ENCODE data around the gene PARP4.
A peak's percentile ranks its signal among the peaks of the same experiment; 100 is the strongest.
"Not testable (repeated sequence)": the region's sequence is repeated elsewhere in the genome, so short reads cannot be mapped to it uniquely, and the experiment has no call there.

The PARP4 gene

GRCh38 chr13:24396821-24397220 lies 115.8 kb downstream of the PARP4 start:
- no peaks in the 10 kb centered on the region for H3K9me3 ChIP-seq (ENCODE audit: control insufficient read depth, insufficient read depth, low read depth, low read length)
- ChIA-PET CTCF (no interaction called here), POLR2A (no interaction called here)
- H3K4me3 ChIP-seq (ENCODE audit: low read depth, low read length) = no peak overlapping the region
- H3K36me3 ChIP-seq (ENCODE audit: control insufficient read depth in 2 of 2, insufficient read depth in 1 of 2, low read length in 2 of 2) = no peaks in the 10 kb centered on the region
- H3K4me1 ChIP-seq (ENCODE audit: control insufficient read depth, insufficient read depth, low read length) = no peaks in the 10 kb centered on the region
- TF ChIP-seq ZNF571 (tag by site-specific recombination; IDR thresholded peaks at IDR 0.05) (no peak), ZNF560 (tag by site-specific recombination; IDR thresholded peaks at IDR 0.05; ENCODE audit: borderline replicate concordance) (no peak), SETDB1 (IDR thresholded peaks at IDR 0.05; ENCODE audit: insufficient read length, low read length) (peak; percentile 92)
- H3K27ac ChIP-seq (ENCODE audit: extremely low read depth, low read depth, low read length) = no peak overlapping the region

DNA sequence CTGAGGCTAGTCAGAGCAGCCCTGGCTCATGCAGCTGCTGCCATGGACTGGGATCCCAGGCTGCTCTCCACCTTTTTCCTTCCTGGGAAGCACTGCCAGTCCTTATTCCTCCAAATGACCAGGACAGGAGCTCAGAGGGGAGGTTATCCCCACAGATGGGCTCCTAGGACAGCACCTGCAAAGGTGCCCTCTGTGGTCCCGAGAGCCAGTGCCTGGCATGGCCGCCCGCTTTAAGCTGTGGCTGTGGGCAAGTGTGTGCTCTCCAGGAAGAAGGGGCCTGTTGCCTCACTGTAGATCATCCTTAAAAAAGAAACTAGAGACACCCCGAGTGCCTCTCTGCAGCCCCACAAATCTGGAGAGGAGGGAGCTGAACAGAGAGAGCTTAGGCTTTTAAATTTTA lies 119.6 kb downstream of the PARP4 start:
- Histone ChIP-seq H3K4me3 (ENCODE audit: low read depth, low read length) (no peak overlapping the region), H3K27ac (ENCODE audit: extremely low read depth, low read depth, low read length) (no peak overlapping the region), H3K36me3 (ENCODE audit: control insufficient read depth in 2 of 2, insufficient read depth in 1 of 2, low read length in 2 of 2) (no peaks in the 10 kb centered on the region), H3K4me1 (ENCODE audit: control insufficient read depth, insufficient read depth, low read length) (no peaks in the 10 kb centered on the region), H3K9me3 (ENCODE audit: control insufficient read depth, insufficient read depth, low read depth, low read length) (no peaks in the 10 kb centered on the region)
- TF ChIP-seq ZNF529 (tag by site-specific recombination; IDR thresholded peaks at IDR 0.05; ENCODE audit: insufficient replicate concordance) (no peak), ZNF280D (tag by site-specific recombination; IDR thresholded peaks at IDR 0.05) (no peak), ZFHX2 (tag by site-specific recombination; conservative IDR thresholded peaks at IDR 0.05) (no peak), KLF16 (tag by site-specific recombination; IDR thresholded peaks at IDR 0.05) (no peak), SP2 (tag by site-specific recombination; IDR thresholded peaks at IDR 0.05) (no peak), ZNF677 (tag by site-specific recombination; IDR thresholded peaks at IDR 0.05) (no peak), ZNF10 (tag by site-specific recombination; IDR thresholded peaks at IDR 0.05) (no peak), ZNF416 (tag by site-specific recombination; IDR thresholded peaks at IDR 0.05) (no peak), ZNF184 (tag by site-specific recombination; IDR thresholded peaks at IDR 0.05) (no peak), ZNF23 (tag by site-specific recombination; IDR thresholded peaks at IDR 0.05; ENCODE audit: borderline replicate concordance) (no peak), ZNF157 (tag by site-specific recombination; IDR thresholded peaks at IDR 0.05) (no peak), ZNF223 (tag by site-specific recombination; IDR thresholded peaks at IDR 0.05) (no peak), ZNF37A (tag by site-specific recombination; IDR thresholded peaks at IDR 0.05) (no peak)
- TF ChIP-seq, protein P1, sequence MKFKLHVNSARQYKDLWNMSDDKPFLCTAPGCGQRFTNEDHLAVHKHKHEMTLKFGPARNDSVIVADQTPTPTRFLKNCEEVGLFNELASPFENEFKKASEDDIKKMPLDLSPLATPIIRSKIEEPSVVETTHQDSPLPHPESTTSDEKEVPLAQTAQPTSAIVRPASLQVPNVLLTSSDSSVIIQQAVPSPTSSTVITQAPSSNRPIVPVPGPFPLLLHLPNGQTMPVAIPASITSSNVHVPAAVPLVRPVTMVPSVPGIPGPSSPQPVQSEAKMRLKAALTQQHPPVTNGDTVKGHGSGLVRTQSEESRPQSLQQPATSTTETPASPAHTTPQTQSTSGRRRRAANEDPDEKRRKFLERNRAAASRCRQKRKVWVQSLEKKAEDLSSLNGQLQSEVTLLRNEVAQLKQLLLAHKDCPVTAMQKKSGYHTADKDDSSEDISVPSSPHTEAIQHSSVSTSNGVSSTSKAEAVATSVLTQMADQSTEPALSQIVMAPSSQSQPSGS (tag by site-specific recombination; IDR thresholded peaks at IDR 0.05; ENCODE audit: low read depth) = no peak
- ChIA-PET POLR2A (no interaction called here), CTCF (no interaction called here)

DNA sequence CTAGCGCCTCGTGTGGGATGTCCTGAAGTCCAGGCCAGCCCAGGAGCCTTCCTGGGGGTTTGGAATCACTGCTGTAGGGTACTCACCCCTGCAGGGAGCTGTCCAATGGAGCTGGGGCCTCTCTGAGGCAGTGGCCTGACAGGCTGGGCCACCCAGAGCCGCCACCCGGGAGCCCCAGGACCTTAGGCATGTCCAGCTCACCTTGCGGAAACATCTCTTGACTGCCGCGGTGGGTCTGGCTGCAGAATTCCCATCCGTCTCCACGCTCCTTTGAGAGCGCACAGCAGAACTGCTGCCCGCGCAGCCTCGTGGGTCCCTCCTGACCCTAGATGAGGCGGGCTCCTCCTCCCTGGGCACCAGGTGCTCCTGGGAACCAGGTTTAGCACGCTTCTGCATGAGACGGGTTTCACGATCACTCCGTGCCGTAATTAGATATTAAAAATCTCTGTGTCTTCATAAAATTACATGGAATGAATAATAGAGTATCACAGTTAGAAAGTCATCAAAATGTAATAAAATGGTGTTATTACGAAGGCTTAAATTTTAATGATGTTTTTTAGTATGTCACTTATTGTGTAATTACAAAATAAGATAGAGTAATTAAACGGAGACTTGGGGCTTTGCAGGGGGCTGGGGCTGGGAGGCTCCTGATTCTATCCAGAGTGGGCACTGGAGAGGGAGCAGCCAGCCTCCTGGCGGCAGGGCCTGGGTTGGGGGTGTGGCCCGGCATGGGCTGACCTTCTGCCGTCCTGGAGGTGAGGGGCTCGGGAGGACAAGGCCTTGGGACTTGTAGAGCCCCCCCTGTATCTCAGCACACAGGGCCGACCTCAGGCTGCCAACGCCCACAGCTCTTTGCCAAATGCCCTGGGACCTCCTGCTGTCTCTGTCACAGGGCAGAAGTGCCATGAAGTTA lies 120.6 kb downstream of the PARP4 start:
- POLR2A ChIA-PET; H3K36me3 ChIP-seq (ENCODE audit: control insufficient read depth in 2 of 2, insufficient read depth in 1 of 2, low read length in 2 of 2); CTCF ChIA-PET; H3K4me1 ChIP-seq (ENCODE audit: control insufficient read depth, insufficient read depth, low read length); H3K27ac ChIP-seq (ENCODE audit: extremely low read depth, low read depth, low read length); H3K9me3 ChIP-seq (ENCODE audit: control insufficient read depth, insufficient read depth, low read depth, low read length); H3K4me3 ChIP-seq (ENCODE audit: low read depth, low read length): not testable (repeated sequence)

- H3K36me3 ChIP-seq (ENCODE audit: control insufficient read depth in 2 of 2, insufficient read depth in 1 of 2, low read length in 2 of 2); H3K27ac ChIP-seq (ENCODE audit: extremely low read depth, low read depth, low read length); POLR2A ChIA-PET; H3K4me3 ChIP-seq (ENCODE audit: low read depth, low read length); CTCF ChIA-PET; H3K4me1 ChIP-seq (ENCODE audit: control insufficient read depth, insufficient read depth, low read length); H3K9me3 ChIP-seq (ENCODE audit: control insufficient read depth, insufficient read depth, low read depth, low read length): not testable (repeated sequence)
Observed at GRCh38 chr13:24390795-24391194, 121.8 kb downstream of the PARP4 start.
